ENCODE measurements around the gene CACUL1. TPM values are rescaled to one million over a fixed set of nuclear protein-coding genes. Genes with fewer than 3 reads are reported as not detected.
"Not testable (repeated sequence)": the region's sequence is repeated elsewhere in the genome, so short reads cannot be mapped to it uniquely, and the experiment has no call there.

Gene CACUL1
- total RNA-seq, 2 experiments from 2014 or later = 26.3 to 31.3 TPM

DNA sequence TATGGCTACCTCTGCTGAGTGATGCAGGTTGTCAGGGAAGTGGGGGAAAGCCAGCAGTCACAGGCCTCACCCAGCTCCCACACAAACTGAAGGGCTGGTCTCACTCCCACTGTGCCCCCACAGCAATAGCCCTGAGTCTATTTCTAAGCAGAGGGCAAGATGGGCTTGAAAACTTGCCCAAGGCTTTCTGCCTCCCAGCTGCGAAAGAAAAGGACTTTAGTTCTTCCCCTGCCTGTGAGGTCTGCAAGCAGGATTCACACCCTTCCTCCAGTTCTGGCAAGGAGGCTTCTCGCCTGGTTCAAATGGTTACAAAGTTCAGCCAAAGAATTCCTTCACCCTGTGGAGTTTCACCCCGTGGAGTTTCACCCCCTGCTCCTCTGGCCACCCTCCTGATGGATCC is 96.0 kb downstream of the CACUL1 start:
- ATAC-seq (ENCODE audit: low read depth) = no peak
- no peak overlapping the region for H3K27ac Mint-ChIP-seq
- POLR2A ChIA-PET = interaction anchor here (0.6 to 1.8 kb wide), 2 partner anchors 96 to 554 kb away, joined by 3 to 7 read pairs; partner anchors contain the start of gene CACUL1
- H3K36me3 Mint-ChIP-seq = peaks cover 10% of the 10 kb centered on the region
- peak overlapping the region; percentile 8 for H3K4me3 Mint-ChIP-seq
- H3K9me3 Mint-ChIP-seq = peaks cover 11% of the 10 kb centered on the region
- H3K4me1 Mint-ChIP-seq = peaks cover 27% of the 10 kb centered on the region
- H3K27me3 Mint-ChIP-seq = peaks cover 6% of the 10 kb centered on the region
- no peak for DNase-seq

- POLR2A ChIA-PET = interaction anchor here (0.6 to 1.8 kb wide), 2 partner anchors 97 to 554 kb away, joined by 3 to 7 read pairs; partner anchors contain the start of gene CACUL1
- H3K9me3 Mint-ChIP-seq, DNase-seq: not testable (repeated sequence)
Observed at GRCh38 chr10:118658168-118658567, 96.6 kb downstream of the CACUL1 start.

GRCh38 chr10:118645294-118645693 is 109.5 kb downstream of the CACUL1 start:
- DNase-seq; H3K27ac Mint-ChIP-seq; POLR2A ChIA-PET; H3K9me3 Mint-ChIP-seq; H3K4me1 Mint-ChIP-seq; ATAC-seq (ENCODE audit: low read depth); H3K4me3 Mint-ChIP-seq; H3K36me3 Mint-ChIP-seq: not testable (repeated sequence)
- H3K27me3 Mint-ChIP-seq = peaks cover 15% of the 10 kb centered on the region

More at GRCh38 chr10:118658168-118658567, 96.6 kb downstream of the CACUL1 start:
- peak overlapping the region; percentile 13 for H3K27ac Mint-ChIP-seq
- H3K27me3 Mint-ChIP-seq = not testable (repeated sequence)
- peak; percentile 54 for ATAC-seq (ENCODE audit: low read depth)
- peaks cover 27% of the 10 kb centered on the region for H3K4me1 Mint-ChIP-seq
- peak overlapping the region; percentile 46 for H3K4me3 Mint-ChIP-seq
- peaks cover 10% of the 10 kb centered on the region for H3K36me3 Mint-ChIP-seq

- DNase-seq = no peak
- Mint-ChIP-seq H3K36me3 (no peaks in the 10 kb centered on the region), H3K9me3 (peaks cover 11% of the 10 kb centered on the region), H3K27me3 (no peaks in the 10 kb centered on the region), H3K27ac (no peak overlapping the region), H3K4me3 (no peak overlapping the region), H3K4me1 (no peaks in the 10 kb centered on the region)
- POLR2A ChIA-PET = no interaction called here
- no peak for ATAC-seq (ENCODE audit: low read depth)
Observed at GRCh38 chr10:118642228-118642627, 112.5 kb downstream of the CACUL1 start.

- no peak overlapping the region for H3K27ac Mint-ChIP-seq
- H3K4me3 Mint-ChIP-seq = no peak overlapping the region
- H3K4me1 Mint-ChIP-seq = no peaks in the 10 kb centered on the region
- peaks cover 11% of the 10 kb centered on the region for H3K9me3 Mint-ChIP-seq
- no peaks in the 10 kb centered on the region for H3K36me3 Mint-ChIP-seq
- POLR2A ChIA-PET = no interaction called here
- no peak for DNase-seq
- H3K27me3 Mint-ChIP-seq = no peaks in the 10 kb centered on the region
- no peak for ATAC-seq (ENCODE audit: low read depth)
Observed at GRCh38 chr10:118638680-118639079, 116.1 kb downstream of the CACUL1 start.

- Mint-ChIP-seq H3K4me1 (no peaks in the 10 kb centered on the region), H3K4me3 (no peak overlapping the region), H3K27me3 (no peaks in the 10 kb centered on the region), H3K27ac (no peak overlapping the region), H3K36me3 (no peaks in the 10 kb centered on the region), H3K9me3 (peaks cover 9% of the 10 kb centered on the region)
- DNase-seq = no peak
- no peak for ATAC-seq (ENCODE audit: low read depth)
- POLR2A ChIA-PET = no interaction called here
Observed at GRCh38 chr10:118635674-118636402, 118.9 kb downstream of the CACUL1 start.

- H3K36me3 Mint-ChIP-seq = no peaks in the 10 kb centered on the region
- no peak overlapping the region for H3K27ac Mint-ChIP-seq
- POLR2A ChIA-PET = no interaction called here
- ATAC-seq (ENCODE audit: low read depth) (no peak), DNase-seq (no peak)
- H3K9me3 Mint-ChIP-seq = peaks cover 2% of the 10 kb centered on the region
- H3K4me3 Mint-ChIP-seq = no peak overlapping the region
- H3K27me3 Mint-ChIP-seq = peaks cover 2% of the 10 kb centered on the region
- no peaks in the 10 kb centered on the region for H3K4me1 Mint-ChIP-seq
Observed at GRCh38 chr10:118633786-118634185, 121.0 kb downstream of the CACUL1 start.

- no peak overlapping the region for H3K27ac Mint-ChIP-seq
- POLR2A ChIA-PET = no interaction called here
- no peaks in the 10 kb centered on the region for H3K36me3 Mint-ChIP-seq
- ATAC-seq (ENCODE audit: low read depth) = no peak
- H3K4me3 Mint-ChIP-seq = no peak overlapping the region
- H3K4me1 Mint-ChIP-seq = no peaks in the 10 kb centered on the region
- no peaks in the 10 kb centered on the region for H3K9me3 Mint-ChIP-seq
- peaks cover 4% of the 10 kb centered on the region for H3K27me3 Mint-ChIP-seq
- no peak for DNase-seq
Observed at GRCh38 chr10:118629211-118629610, 125.6 kb downstream of the CACUL1 start.

- Mint-ChIP-seq H3K27ac (no peak overlapping the region), H3K36me3 (no peaks in the 10 kb centered on the region), H3K9me3 (no peaks in the 10 kb centered on the region), H3K4me3 (no peak overlapping the region), H3K27me3 (peaks cover 4% of the 10 kb centered on the region), H3K4me1 (no peaks in the 10 kb centered on the region)
- POLR2A ChIA-PET = no interaction called here
- DNase-seq = no peak
- no peak for ATAC-seq (ENCODE audit: low read depth)
Observed at GRCh38 chr10:118628397-118628796, 126.4 kb downstream of the CACUL1 start.

DNA sequence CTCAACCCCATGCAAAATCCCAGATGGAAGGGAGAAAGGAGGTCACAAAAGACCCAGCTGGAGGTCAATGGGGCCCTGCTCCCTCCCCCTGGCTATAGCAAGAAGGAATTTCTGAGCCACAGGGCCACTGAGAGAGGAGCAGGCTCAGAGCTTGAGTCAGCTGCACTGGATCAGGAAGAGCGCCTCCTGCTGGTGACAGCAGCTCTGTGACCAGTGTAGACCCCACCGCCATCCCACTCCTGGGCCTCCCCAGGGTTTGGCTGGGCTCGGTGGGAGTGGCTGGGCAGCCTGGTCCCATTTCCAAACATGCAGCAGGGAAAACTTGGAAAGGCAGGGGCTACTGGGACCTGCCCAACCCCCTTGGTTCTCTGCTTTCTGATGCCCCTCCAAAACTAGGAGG is 127.8 kb downstream of the CACUL1 start:
- Mint-ChIP-seq H3K4me1 (no peaks in the 10 kb centered on the region), H3K27me3 (peaks cover 4% of the 10 kb centered on the region), H3K36me3 (no peaks in the 10 kb centered on the region), H3K9me3 (no peaks in the 10 kb centered on the region), H3K4me3 (no peak overlapping the region), H3K27ac (no peak overlapping the region)
- POLR2A ChIA-PET = no interaction called here
- ATAC-seq (ENCODE audit: low read depth) (no peak), DNase-seq (no peak)

Other genes starting within 250 kb of the CACUL1 start
- not detected for gene PRLHR, start 159.3 kb downstream of the CACUL1 start, total RNA-seq